HUES48 (cell line): ENCODE measurements around the gene ADGRV1.

Source experiments
- H3K27ac ChIP-seq: one replicate; pipeline ENCODE4 v1.7.0; 2013; ENCODE audit warnings: low read depth, low read length, inconsistent platforms
- H3K27me3 ChIP-seq: 2 replicates; pipeline ENCODE4 v1.6.1; 2013; ENCODE audit warnings: mild to moderate bottlenecking, low read length; ENCODE audit not compliant: control insufficient read depth, insufficient read depth
- H3K36me3 ChIP-seq: 2 replicates; pipeline ENCODE4 v1.6.1; 2013; ENCODE audit warnings: low read length; ENCODE audit not compliant: control insufficient read depth, insufficient read depth
- H3K4me1 ChIP-seq: 2 replicates; pipeline ENCODE4 v1.6.1; 2013; ENCODE audit warnings: mild to moderate bottlenecking, low read length; ENCODE audit not compliant: control insufficient read depth, insufficient read depth
- H3K4me3 ChIP-seq: 2 replicates; pipeline ENCODE4 v1.5.1; 2013; ENCODE audit warnings: mild to moderate bottlenecking, low read depth, low read length
- H3K9ac ChIP-seq: 2 replicates; pipeline ENCODE4 v1.6.1; 2013; ENCODE audit warnings: mild to moderate bottlenecking, low read depth, low read length, moderate library complexity
- H3K9me3 ChIP-seq: 2 replicates; pipeline ENCODE4 v1.6.1; 2013; ENCODE audit warnings: low read length; ENCODE audit not compliant: control insufficient read depth, insufficient read depth

ADGRV1 gene, protein sequence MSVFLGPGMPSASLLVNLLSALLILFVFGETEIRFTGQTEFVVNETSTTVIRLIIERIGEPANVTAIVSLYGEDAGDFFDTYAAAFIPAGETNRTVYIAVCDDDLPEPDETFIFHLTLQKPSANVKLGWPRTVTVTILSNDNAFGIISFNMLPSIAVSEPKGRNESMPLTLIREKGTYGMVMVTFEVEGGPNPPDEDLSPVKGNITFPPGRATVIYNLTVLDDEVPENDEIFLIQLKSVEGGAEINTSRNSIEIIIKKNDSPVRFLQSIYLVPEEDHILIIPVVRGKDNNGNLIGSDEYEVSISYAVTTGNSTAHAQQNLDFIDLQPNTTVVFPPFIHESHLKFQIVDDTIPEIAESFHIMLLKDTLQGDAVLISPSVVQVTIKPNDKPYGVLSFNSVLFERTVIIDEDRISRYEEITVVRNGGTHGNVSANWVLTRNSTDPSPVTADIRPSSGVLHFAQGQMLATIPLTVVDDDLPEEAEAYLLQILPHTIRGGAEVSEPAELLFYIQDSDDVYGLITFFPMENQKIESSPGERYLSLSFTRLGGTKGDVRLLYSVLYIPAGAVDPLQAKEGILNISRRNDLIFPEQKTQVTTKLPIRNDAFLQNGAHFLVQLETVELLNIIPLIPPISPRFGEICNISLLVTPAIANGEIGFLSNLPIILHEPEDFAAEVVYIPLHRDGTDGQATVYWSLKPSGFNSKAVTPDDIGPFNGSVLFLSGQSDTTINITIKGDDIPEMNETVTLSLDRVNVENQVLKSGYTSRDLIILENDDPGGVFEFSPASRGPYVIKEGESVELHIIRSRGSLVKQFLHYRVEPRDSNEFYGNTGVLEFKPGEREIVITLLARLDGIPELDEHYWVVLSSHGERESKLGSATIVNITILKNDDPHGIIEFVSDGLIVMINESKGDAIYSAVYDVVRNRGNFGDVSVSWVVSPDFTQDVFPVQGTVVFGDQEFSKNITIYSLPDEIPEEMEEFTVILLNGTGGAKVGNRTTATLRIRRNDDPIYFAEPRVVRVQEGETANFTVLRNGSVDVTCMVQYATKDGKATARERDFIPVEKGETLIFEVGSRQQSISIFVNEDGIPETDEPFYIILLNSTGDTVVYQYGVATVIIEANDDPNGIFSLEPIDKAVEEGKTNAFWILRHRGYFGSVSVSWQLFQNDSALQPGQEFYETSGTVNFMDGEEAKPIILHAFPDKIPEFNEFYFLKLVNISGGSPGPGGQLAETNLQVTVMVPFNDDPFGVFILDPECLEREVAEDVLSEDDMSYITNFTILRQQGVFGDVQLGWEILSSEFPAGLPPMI (N-terminal part only)

DNA sequence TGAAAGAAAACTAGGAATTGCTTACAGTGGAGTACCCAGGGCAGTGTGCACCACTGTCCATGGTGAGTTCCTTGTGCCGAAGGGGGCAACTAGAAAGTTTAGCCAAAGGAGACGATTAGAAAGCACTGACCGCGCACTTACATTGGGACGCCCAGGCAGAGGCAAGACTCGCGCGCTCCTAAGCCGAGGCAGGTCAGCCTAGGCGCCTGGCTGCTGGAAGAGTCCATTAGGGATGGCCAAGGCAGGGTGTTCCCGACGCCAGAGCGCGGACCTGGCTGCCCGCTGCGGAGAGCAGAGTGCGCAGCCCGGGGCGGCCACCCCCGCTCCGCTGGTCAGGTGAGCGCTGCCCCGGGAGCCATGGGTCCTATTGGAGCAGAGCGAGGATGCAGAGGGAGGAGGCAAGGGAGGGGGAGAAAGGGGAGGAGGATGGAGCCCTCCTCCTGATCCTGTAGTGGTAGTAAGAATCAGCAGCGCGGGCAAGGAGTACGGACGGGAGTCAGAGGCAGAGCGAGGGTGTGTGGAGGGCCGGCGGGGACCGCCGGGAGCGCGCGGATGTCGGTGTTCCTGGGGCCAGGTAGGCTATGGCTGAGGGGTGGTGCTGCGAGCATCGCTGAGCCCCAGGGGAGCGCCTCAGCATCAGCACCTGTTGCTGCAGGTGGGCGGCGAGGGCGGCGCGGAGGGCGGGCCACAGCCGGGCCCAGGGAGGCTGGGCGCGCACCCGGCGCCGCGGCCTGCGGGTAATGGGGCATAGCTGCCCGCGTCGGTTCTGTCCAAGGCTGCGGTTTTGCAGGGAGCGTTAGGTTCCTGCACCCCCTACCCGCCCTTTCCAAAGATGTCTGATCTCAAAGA is at the start of gene ADGRV1:
ADGRV1 (plus strand) TSS at position 454 of the 849 bp plus-strand sequence; CDS start at position 553, 99 bp downstream.
- peak within 1 kb of the TSS; percentile 71 for H3K9ac ChIP-seq
- H3K27me3 ChIP-seq: no peaks in the 10 kb centered on the region
- peak within 1 kb of the TSS; percentile 92 for H3K27ac ChIP-seq
- no peaks in the 10 kb centered on the region for H3K9me3 ChIP-seq
- H3K4me3 ChIP-seq: peak within 1 kb of the TSS; percentile 92
- H3K36me3 ChIP-seq: no peaks in the 10 kb centered on the region
- peaks cover 79% of the 10 kb centered on the region for H3K4me1 ChIP-seq

DNA sequence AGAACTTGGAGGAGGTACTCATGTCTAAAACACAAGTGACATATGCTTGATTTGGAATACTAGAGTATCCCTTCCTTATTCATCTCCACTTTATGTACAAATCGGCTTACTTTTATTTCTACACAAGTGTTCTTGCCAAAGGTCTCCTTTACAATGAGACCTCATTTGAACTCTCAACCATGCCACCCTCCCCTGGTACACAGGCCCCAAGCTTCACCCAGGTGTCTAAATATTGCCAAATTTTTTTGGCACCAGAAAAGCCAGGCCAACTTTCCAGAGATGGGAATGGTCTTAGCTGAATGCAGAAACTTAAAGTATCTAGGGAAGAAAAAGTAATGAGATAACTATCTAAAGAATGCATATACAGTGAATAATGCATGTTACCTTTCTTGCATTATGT is 48.2 kb upstream of the ADGRV1 start:
- Histone ChIP-seq H3K9ac (no peak overlapping the region), H3K36me3 (peaks cover 69% of the 10 kb centered on the region), H3K4me1 (peaks cover 5% of the 10 kb centered on the region; the same call in 1 of the 2 replicates), H3K9me3 (no peaks in the 10 kb centered on the region), H3K4me3 (no peak overlapping the region), H3K27me3 (no peaks in the 10 kb centered on the region), H3K27ac (no peak overlapping the region)

DNA sequence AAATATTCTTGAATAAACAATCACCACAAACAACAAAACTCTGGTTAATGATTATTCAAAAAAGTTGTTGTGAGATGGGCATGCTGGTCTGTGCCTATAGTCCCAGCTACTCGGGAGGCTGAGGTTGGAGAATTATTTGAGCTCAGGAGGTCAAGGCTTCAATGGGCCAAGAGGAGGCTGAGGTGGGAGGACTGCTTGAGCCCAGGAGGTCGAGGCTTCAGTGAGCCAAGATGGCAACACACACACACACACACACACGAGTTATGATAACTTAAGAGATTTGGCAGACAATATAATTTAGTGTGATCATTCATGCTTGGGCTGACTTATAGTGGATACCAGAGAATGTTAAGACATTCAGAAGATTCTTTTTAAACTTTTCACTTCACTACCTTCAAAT is 44.1 kb upstream of the ADGRV1 start:
- Histone ChIP-seq H3K9me3 (no peaks in the 10 kb centered on the region), H3K27ac (no peak overlapping the region), H3K4me1 (peaks cover 5% of the 10 kb centered on the region; the same call in 1 of the 2 replicates), H3K9ac (no peak overlapping the region), H3K27me3 (no peaks in the 10 kb centered on the region), H3K4me3 (no peak overlapping the region), H3K36me3 (peaks cover 42% of the 10 kb centered on the region)

DNA sequence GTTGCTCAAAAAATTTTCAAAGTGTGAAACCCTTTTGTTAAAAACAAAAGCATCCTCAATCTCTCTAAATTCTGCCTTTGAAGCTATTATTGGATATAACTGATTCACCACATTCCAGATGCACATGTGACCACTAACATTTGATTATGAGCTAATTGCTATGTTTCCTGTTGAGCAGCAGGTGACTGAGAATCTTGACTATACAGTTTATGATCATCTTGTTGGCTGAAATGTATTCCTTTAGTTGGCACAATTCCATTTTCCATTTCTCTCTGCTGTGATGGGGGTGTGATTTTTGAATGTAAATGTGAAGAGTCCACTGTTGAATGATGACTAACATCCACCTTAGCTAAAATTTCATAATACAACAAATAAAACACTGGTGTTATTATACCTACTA is 39.9 kb upstream of the ADGRV1 start:
- no peaks in the 10 kb centered on the region for H3K27me3 ChIP-seq
- peaks cover 46% of the 10 kb centered on the region for H3K36me3 ChIP-seq

DNA sequence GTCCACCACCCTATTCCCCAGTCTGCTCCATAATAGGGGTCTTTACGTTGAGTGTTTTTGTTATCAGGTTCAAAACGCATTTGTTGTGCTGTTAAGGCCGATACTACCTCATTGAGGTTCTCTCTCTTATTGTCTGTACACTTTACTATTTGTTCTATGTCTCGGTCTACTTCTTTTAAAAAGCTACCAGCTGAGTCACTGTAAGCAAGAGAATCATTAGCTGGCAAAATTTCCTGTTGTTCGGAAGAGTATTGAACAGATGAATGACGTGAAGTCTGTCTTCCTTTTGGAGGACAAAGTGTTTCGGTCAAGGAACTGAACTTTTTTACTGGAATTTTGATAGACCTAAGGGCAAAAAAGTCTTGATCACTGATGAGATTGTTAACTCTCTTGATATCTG is 39.5 kb upstream of the ADGRV1 start:
- Histone ChIP-seq H3K27me3 (no peaks in the 10 kb centered on the region), H3K4me3 (no peak overlapping the region), H3K36me3 (peaks cover 50% of the 10 kb centered on the region), H3K9me3 (no peaks in the 10 kb centered on the region), H3K9ac (no peak overlapping the region), H3K4me1 (no peaks in the 10 kb centered on the region), H3K27ac (no peak overlapping the region)

More for the DNA sequence above, 39.9 kb upstream of the ADGRV1 start:
- no peak overlapping the region for H3K9ac ChIP-seq
- peaks cover 3% of the 10 kb centered on the region; the same call in 1 of the 2 replicates for H3K4me1 ChIP-seq
- H3K9me3 ChIP-seq: no peaks in the 10 kb centered on the region
- H3K4me3 ChIP-seq: no peak overlapping the region
- H3K27ac ChIP-seq: no peak overlapping the region

DNA sequence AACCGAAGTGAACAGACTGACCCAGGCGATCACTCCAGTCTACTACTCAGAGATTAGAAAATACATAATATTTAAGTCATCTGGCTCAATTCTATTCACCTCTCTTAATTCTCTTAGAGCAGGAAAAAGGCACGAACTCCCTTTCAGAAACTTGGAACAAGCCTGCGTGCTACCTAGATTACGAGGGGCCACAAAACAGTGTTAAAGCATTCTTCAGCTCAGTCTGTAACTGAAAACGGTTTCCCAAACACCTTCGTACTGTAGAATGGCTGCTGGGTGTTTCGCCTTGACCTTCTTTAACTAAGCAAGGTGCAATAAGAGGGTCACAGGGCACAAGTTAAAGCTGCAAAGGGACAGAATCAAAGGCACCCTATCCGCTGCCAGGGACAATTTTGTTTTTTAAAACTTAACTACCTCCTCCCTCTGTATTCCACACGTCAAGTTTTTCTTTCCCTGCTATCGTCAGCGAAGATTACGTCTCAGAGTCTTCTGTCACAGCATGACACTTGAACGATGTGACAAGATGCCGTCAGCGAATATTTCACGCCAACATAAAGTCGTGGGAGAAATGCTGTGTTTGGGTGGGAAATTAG is 29.9 kb upstream of the ADGRV1 start:
- H3K9me3 ChIP-seq: no peaks in the 10 kb centered on the region
- H3K9ac ChIP-seq: peak overlapping the region; percentile 81
- peaks cover 18% of the 10 kb centered on the region for H3K4me1 ChIP-seq
- peak overlapping the region; percentile 86 for H3K27ac ChIP-seq
- no peaks in the 10 kb centered on the region for H3K27me3 ChIP-seq
- H3K4me3 ChIP-seq: peak overlapping the region; percentile 92
- peaks cover 12% of the 10 kb centered on the region for H3K36me3 ChIP-seq

DNA sequence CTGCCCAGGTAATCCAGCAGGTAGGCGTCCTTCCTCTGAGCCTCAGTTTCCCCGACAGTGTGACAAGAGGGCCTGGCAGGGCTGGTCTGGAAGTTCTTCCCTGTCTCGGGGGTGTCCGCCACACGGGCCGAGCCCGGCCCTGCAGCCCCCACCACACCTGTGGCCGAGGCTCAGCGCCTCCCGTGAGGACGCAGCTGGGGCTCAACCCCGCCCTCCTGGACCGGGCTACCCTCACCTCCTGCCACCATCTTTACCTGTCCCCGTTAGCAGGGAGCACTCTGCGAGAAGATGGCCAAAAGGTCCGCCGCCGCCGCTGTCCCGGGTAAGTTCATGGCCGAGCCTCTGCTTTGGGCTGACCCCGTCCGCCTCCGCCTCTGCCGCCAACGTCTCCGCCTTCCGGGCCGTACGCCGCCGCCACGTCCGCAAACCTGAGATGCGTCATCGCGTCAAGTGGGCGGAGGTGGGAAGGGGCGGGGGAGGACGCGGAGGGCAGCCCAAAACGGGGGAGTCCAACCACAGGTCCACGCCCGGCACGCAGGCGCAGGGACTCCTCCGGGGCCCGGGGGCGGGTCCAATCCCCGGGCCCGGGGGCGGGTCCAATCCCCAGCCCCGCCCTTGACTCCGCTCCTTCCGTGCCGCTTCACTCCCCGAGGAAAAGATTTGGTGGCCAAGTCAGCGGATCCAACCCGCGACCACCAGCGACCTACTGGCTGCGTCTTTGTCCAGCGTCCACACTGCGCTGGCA is 29.2 kb upstream of the ADGRV1 start, which contains the start of gene LYSMD3:
LYSMD3 (minus strand) TSS at position 391 of the 745 bp plus-strand sequence. CDS start 4,295 bp downstream, outside the sequence.
- Histone ChIP-seq H3K4me1 (peaks cover 18% of the 10 kb centered on the region), H3K9ac (peak within 1 kb of the TSS; percentile 81), H3K27me3 (no peaks in the 10 kb centered on the region), H3K9me3 (no peaks in the 10 kb centered on the region), H3K4me3 (peak within 1 kb of the TSS; percentile 92), H3K27ac (peak within 1 kb of the TSS; percentile 86), H3K36me3 (peaks cover 6% of the 10 kb centered on the region; the same call in 1 of the 2 replicates)

DNA sequence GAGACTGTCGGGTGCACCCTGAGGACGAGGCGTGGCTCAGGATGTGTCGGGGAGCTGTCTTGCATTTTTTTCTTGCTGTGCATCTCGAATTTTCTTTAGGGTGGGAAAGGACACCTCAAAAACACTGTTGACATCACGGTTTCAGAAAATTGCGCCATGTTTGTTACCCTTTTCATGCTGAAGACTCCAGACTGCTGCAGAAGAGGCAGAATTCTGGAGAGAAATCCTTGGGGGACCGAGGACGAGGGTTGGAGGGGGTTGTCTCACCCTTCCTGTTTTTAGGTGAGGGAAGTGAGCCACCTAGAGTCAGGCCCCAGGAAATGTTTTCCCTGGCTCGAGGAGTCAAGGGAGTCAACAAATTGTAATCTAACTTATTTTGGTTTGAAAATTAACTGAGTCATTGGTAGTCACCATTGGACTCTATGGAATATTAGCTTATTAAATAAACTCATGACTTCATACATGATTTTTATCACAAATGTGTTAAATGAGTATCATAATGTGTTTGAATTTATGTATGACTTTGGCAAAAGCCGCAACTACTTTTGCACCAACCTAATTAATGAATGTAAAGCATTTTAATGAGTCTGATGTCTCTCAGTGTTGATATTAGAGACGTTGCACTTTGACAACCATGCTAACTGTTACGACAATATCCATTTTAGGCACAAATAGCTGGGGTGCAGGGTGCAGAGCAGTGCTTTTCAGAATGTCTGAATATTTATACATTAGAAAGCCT is 28.5 kb upstream of the ADGRV1 start:
- H3K27ac ChIP-seq: peak overlapping the region; percentile 85
- H3K4me3 ChIP-seq: peak overlapping the region; percentile 92
- no peaks in the 10 kb centered on the region for H3K27me3 ChIP-seq
- peak overlapping the region; percentile 65 for H3K9ac ChIP-seq
- H3K4me1 ChIP-seq: peaks cover 18% of the 10 kb centered on the region
- H3K36me3 ChIP-seq: peaks cover under 1% of the 10 kb centered on the region; the same call in 1 of the 2 replicates
- H3K9me3 ChIP-seq: no peaks in the 10 kb centered on the region
